ENCODE measurements around the gene UTS2B.

UTS2B gene

GRCh38 chr3:191350396-191351090 lies 20.2 kb upstream of the UTS2B start:
- TF ChIP-seq, protein P1, sequence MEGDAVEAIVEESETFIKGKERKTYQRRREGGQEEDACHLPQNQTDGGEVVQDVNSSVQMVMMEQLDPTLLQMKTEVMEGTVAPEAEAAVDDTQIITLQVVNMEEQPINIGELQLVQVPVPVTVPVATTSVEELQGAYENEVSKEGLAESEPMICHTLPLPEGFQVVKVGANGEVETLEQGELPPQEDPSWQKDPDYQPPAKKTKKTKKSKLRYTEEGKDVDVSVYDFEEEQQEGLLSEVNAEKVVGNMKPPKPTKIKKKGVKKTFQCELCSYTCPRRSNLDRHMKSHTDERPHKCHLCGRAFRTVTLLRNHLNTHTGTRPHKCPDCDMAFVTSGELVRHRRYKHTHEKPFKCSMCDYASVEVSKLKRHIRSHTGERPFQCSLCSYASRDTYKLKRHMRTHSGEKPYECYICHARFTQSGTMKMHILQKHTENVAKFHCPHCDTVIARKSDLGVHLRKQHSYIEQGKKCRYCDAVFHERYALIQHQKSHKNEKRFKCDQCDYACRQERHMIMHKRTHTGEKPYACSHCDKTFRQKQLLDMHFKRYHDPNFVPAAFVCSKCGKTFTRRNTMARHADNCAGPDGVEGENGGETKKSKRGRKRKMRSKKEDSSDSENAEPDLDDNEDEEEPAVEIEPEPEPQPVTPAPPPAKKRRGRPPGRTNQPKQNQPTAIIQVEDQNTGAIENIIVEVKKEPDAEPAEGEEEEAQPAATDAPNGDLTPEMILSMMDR (conservative IDR thresholded peaks at IDR 0.05): no peak
- H3K27ac ChIP-seq: no peak overlapping the region

GRCh38 chr3:191348098-191348497 lies 17.8 kb upstream of the UTS2B start:
- TF ChIP-seq, protein P1 (conservative IDR thresholded peaks at IDR 0.05): no peak
- H3K27ac ChIP-seq: no peak overlapping the region

DNA sequence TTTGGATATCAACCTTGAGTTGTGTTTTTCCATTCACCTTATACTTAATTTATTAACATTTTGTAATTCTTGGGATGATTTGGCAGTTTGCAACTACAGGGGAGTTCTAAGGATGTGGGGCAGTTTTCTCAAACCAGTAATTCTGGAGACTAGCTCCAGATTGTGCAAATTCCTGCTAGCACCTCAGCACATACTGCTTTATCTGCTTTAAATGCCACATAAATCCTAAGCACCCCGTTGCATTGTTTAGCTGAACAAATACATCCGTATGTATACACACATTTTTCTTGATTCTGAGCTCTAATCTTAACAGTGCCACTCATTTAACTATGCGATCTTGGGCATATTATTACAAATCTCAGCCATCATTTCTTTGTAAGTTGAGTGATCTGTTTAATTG lies 16.9 kb upstream of the UTS2B start:
- H3K27ac ChIP-seq: no peak overlapping the region
- TF ChIP-seq, protein P1 (conservative IDR thresholded peaks at IDR 0.05): no peak

DNA sequence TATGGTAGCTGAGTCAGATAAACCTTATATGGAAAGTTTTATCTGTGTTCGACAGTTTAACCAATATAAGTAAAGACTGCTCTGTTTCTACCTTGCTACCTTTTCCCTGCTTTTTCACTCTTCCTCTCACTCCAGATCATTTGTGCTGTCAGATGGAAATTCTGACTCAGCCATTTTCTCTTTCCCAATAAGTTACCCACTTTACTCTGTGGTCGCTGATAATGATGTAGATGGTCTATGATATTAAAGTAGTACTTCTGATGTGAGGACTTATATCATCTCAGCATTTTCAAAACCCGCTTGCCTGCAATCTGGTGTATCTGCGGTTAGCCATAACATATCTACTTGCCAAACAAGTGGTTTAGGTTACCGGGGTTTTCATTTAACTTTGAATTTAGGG lies 15.0 kb upstream of the UTS2B start:
- no peak overlapping the region for H3K27ac ChIP-seq
- TF ChIP-seq, protein P1 (conservative IDR thresholded peaks at IDR 0.05): no peak

GRCh38 chr3:191343913-191344312 lies 13.6 kb upstream of the UTS2B start:
- TF ChIP-seq, protein P1 (conservative IDR thresholded peaks at IDR 0.05): no peak
- no peak overlapping the region for H3K27ac ChIP-seq

DNA sequence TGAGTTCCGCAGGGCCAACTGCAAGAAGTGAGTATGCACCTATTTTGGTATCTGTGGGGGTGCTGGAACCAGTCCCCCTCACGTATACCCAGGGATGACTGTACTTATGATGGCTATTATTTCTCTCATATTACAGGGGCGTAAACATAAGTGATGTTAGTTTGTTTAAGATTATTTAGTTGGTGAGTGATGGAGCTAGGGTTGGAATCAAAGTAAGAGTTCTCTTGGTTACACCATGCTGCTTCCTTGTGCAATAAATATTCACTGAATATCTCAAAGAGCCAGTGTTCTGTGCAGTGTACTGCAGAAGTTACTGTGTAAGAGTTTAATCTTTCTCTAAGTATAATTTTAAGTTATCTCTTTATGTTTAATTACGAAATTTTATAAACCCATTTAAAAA lies 12.8 kb upstream of the UTS2B start:
- TF ChIP-seq, protein P1 (conservative IDR thresholded peaks at IDR 0.05): no peak
- no peak overlapping the region for H3K27ac ChIP-seq

GRCh38 chr3:191342411-191342810 lies 12.1 kb upstream of the UTS2B start:
- H3K27ac ChIP-seq: no peak overlapping the region
- TF ChIP-seq, protein P1 (conservative IDR thresholded peaks at IDR 0.05): no peak

All from VCaP (cell line).